Activated CD4-positive, alpha-beta T cell treated with anti-CD3 and anti-CD28 coated beads, Interleukin-10, Interleukin-2, amounts not matched to agents 100 ng/mL and 50 ng/mL, durations not matched to agents 16 hours and 8 hours (primary cell): ENCODE measurements around the gene TAX1BP1.
A peak's percentile ranks its signal among the peaks of the same experiment; 100 is the strongest.

Source experiments
- DNase-seq: peaks from one replicate; pipeline ENCODE4 v3.0.0-alpha.2; 2020

TAX1BP1 gene

DNA sequence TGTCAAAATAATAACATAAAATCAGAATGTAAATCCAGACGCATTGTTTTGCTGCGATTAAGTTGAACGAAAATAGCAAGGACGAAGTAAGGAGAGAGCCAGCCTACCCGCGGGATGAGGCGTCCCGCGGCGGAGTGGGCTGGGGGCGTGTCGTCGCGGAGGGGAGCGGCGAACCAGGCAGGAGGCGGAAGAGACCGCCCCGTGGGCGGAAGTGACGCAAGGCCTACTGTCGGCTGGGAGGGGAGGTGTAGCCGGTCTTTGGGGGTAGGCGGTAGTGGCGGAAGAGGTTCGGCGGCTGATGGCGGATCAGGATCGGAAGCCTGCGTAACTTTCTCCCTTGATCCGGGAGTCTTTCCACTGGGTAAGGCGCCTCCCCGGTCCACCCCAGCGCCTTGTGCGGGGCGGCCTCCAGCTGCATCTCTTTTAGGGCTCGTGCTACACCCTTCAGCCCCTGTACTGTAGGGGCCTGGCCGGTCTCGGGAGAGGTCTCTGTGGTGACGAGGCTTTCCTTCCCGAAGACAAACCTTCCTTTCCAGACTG, at the start of gene TAX1BP1:
TSS of gene TAX1BP1 (plus strand) at position 254 of the 540 bp plus-strand sequence. CDS start 8,363 bp downstream, outside the sequence.
- DNase-seq: peak; percentile 97

DNA sequence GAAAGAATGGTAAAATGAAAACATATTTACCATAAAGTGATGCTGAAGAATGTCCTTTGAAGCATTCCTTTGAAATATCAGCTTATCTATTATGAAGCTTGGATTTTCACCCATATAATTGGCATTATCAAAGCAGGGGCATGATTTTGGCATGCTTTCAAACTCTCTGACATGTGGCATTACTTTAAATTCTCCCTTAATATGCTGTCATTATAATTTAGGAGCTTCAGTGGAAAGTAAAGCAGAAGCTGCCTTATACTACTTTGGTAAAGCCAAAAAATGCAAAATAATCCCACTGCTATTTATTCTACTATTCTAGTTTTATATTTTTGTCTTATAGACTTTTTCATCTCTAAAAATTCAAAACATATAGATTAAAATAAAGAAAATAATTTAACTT, 49.3 kb upstream of the TAX1BP1 start:
- no peak for DNase-seq

DNA sequence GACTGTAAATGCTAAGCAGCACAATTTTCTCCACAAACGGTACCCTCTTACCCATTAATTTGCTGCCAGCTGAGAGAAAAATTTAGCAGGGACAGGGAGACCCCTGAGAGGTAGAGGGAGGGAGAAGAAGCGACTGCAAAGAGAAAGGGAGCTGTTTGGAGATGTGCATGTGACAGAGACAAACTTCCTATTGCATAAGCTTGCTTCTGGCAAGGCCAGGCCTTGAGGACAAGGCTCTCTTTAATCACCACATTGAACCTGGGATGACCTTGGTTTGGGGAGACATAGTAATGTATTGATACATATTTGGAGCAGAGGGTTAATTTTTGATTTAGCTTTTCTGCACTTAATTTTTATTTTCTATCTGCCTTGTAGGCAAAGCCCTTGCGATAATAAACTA, 46.2 kb upstream of the TAX1BP1 start:
- DNase-seq: no peak

DNA sequence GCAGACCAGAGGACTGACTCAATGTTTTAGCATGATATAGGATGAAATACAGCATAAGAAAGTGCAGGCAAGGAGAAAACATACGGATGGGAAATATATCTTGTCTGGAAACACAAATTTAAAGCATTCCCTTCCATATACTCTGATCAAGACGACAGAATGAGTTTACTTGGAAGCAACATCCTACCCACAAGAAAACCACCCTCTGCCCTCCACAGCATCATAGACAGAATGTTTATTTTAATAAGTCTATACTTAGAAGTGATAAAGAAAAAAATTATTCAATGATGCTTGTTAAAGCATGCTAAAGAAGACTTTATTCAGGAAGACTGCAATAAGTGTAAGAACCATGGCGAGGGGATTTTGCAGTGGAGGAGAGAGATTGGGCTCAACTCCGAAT, 44.9 kb upstream of the TAX1BP1 start:
- no peak for DNase-seq

DNA sequence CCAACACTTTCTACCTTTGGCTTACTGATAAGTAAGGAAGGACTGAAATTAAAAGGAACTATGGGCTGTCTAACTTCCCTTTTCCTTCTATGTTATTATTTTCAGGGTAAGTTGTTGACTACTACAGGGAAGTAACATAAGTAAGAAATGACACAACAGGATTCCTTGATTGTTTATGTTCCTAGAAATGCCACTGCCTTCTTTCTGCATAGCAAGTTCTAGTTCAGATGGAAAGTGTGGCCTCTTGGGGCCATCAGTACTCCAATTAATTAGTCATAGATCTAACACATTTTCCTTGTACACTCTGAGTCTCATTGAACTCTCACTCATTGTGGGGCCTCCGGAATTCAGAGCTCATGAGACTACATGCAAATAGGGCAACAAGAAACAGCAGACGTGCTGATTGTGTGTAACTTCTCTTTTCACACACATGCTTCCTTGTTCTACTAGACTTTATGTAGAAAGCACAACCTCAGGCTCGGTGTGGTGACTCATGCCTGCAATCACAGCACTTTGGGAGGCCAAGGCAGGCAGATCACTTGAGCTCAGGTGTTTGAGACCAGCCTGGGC, 42.0 kb upstream of the TAX1BP1 start:
- DNase-seq: peak; percentile 42

DNA sequence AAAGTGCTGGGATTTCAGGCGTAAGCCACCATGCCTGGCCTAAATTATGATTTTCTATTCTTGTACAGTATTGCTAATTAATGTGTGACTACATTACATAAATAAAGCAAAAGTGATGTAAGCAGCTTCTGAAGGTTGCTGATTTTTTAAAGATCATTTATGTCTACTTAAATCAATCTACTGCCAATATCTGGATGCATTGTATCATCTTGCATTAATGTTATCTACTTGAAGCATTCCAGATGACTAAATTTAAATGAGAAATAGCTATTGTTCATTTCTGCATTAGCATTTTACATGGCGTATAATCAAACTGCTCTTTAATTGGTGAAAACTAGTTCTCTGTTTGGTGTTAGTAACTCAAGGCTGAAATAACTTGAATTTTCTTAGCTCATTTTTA, 40.2 kb upstream of the TAX1BP1 start:
- DNase-seq: no peak

DNA sequence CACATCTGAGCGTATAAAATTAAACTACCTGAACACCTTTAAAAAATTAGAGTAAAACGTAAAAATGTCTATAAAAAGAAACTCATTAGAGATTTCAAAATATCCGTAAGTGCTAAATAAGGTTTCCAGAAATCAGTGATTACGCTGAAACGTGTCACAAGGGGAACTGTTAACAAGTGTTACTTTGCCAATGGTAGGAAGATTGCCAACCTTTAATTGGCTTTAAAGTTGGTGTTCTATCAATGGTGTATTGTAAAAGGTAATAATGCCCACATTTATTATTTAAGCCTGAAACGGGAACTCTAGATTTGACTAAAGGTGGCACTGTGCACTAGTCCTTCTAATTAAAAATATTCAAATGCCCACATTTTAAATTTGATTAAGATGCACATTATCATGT, 39.5 kb upstream of the TAX1BP1 start:
- DNase-seq: no peak

DNA sequence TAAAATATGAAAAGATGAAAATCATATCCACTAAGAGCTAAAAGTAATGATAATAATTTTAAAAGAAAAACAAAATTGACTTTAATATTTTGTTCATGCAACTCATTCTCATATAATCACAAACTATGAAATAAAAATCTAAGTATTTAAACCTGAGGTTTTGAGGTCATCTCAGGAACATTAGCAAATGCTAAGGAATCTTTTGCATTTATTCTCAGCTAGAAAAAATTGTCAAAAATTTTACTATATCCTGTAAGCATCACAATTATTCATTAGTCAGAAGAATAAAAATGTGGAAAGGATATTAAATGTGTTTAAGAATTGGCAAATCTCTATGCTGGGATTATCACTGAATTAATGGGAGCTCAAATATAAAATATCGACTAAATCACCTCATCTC, 36.8 kb upstream of the TAX1BP1 start:
- DNase-seq: no peak

DNA sequence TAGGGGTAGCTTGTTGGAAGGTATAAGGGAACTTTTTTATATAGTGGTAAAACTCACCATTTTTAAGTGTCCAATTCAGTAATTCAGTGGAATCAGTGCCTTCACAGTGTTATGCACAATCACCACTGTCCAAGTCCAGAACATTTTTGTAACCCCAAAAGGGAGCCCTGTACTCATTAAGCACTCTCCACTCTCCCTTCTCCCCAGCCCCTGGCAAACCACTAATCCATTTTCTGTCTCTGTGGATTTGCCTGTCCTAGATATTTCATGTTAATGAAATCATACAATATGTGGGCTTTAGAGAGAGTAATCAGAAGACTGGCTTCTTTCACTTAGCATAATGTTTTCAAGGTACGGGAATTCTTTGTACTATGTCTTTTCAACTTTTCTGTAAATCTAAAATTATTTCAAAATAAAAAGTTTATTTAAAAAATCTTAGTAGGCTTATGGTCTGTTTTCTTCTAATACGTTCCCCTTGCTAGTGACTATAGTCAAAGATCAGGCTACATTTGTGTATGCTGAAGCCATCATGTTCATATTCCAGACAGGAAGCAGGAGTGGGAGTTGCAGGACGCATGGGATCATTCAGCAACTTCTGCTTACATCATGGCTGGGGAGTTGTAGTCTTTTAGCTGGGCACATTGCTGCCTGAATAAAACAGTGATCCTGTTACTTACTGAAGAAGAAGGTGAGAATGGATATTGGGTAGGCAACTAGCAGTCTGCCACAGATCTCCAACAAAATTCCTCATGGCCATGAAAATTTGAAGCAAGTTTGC, 35.4 kb upstream of the TAX1BP1 start:
- no peak for DNase-seq

DNA sequence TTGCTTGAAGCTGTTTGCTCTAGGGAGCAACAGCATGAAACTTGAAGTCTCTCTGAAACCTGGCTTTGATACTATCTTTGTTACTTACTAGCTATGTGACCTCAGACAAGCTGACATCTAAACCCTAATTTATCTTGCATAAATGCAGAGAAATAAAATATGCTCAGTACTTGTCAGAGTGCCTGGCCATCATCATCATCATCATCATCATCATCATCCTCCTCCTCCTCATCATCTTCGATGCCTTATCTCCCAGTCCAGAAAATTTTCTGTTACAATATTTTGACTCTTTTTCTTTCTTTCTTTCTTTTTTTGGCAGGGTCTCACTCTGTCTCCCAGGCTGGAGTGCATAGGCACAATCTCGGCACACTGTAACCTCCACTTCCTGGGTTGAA, 34.8 kb upstream of the TAX1BP1 start:
- DNase-seq: no peak

DNA sequence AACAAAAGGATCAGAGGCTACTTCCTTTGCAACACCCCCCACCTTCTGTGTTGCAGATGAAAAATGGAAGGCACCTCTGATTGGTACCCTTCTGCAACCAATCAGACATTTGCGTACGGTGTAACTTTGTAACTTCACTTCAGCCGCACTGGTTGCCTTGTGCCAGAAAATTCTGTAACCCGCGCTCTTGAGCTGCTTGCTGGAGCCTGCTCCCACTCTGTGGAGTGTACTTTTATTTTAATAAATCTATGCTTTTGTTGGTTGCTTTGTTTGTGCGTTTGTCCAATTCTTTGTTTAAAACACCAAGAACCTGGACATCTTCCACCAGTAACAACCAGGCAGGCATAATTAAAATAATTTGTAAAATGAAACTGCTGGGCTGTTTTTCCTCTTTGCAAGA, 31.5 kb upstream of the TAX1BP1 start:
- no peak for DNase-seq

DNA sequence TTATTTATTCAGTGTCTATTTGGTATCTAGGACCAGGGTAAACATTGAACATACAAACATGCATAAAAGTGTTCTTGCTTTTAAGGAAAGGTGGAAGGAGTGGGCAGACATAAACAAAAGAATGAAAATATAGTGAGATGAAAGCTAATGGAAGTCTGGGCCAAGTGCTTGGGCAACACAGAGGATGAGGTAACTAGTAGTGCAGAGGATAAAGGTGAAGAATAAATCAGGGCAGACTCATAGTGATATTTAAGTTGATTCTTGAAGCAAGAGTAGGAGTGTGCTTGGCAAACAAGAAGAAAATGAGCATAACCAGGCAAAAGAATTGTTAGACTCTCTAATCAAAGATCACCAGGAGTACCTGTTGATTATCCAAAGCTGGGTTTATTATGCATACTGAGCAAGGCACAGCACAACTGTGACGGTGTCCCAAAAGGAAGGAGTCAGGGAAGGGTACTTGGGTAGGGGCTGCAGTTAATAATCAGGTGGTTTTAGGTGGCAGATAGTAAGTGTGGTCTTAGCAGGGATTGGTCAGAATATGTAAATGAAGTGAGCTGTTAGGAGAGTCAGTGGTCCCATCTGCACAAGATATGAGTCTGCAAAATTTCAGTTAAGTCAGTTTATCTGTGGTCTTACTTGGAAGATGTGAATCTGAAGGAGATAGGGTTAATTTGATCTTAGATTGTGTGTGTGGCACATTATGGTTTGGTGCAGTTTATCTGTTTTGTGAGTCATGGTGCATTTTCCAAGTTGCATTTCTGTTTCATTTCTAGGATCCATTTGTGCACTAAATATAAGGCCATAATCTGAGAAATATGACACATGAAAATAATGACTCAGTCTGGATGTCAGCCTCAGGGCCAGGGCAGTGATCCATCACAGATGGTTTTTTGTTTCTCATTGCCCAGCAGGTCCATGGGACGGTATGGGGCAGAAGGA, 30.6 kb upstream of the TAX1BP1 start:
- DNase-seq: peak; percentile 48

DNA sequence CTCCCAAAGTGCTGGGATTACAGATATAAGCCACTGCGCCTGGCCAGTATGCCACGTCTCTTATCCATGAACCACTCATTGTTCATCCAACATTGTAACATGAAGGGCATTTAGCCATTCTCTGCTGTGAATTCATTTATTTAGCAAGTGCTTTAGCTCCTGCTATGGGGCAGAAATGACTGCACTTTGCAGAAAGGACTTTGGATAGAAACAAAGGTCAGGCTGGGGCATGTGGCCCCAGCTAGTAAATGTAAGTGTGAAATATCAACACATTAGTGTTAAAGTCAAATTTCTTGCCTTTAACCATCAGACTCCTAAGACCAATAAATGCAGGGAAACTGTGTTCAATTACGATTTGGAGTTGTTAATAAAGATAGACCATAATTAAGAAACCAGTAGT, 27.7 kb upstream of the TAX1BP1 start:
- DNase-seq: no peak

DNA sequence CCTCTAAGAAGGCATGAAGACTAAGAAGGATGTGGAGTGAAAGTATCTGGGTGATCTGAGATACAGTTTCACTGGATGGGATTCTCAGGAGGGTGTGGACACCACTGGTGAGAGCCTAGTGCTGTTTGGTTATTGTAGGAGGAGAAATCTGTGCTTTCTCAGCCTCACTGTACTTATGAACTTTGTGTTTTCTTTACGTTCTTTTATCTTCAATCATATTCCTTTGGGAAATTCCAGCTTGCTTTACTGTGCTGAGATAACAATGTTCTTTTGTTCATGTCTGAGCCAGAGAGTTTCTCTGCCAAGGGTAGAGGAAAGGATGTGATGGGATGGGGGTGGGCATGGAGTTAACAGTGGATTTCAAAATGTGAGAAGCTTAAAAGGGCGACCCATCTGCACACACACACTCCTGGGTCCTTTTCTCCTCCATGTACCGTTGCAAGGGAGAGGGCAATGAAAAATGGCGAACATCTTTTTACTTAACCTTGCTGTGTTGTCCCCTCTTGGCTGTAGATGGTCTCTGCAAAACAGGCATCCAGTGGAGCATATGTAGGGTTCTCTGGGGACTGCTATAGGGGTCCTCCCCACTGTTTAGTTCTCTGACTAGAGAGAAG, 25.0 kb upstream of the TAX1BP1 start:
- no peak for DNase-seq

DNA sequence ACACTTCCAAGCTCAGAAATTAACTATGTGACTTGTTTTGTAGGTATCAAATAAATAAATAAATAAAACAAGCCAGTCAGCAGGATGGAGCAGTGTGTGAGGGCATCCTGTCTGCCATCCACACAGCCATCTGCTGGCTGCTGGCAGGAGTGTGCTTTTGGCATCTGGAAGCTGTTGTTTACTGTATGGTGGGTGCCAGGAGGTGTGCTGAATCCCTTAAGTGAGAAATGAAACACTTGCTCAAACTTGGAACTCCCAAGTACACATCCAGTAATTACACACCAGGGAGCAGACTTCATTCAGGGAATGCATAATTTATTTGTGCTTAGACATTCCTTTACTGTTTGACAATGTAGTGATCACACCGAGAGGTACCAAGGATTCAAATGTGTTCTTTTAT, 16.9 kb upstream of the TAX1BP1 start:
- no peak for DNase-seq

DNA sequence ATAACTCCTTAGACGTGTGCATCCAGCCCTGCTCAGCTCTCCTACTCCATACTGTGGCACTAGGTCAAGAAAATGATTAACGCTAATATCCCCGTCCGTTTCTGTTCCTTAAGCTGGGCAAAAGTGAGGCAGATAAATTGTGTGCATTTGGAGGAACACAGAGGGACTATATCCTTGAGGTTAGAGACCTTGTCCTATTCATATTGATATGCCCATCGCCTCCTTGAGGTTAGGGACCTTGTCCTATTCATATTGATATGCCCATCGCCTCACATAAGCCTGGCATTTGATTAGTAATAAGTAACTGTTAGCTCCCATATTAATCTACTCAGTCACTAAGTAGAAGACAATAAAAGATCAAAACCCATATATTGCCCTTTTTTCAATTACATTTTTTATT, 12.9 kb upstream of the TAX1BP1 start:
- no peak for DNase-seq

DNA sequence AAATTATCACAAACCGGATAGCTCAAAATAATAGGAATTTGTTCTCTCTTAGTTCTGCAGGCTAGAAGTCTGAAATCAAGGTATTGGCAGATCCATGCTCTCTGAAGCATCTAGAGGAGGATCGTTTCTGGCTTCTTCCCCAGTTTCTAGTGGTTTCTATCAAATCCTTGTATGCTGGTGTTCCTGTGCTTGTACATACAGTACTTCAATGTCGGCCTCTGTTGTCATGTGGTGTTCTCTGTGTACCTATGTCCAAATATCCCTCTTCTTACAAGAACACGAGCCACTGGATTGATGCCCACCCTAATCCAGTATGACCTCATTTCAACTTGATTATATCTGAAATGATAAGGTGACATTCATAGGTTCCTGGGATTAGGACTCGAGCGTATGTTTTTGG, 9.8 kb upstream of the TAX1BP1 start:
- no peak for DNase-seq

DNA sequence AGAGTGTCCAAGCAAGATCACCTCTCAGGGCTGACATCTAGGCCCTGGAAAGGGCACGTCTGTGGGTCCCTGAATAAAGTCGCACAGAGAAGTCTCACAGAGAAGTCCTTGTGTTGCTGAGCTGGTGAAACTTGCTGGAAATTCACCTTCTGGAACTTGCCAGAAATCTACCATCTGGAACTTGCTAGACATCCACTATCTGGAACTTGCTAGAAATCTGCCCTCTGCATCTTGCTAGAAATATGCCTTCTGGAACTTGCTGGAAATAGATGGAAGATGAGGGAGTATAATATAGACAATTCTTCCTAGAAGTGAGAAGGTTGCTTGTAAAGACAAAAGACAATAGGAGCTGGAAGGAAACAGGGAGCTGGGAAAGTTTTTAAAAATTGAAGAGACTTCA, 5.4 kb upstream of the TAX1BP1 start:
- DNase-seq: no peak

DNA sequence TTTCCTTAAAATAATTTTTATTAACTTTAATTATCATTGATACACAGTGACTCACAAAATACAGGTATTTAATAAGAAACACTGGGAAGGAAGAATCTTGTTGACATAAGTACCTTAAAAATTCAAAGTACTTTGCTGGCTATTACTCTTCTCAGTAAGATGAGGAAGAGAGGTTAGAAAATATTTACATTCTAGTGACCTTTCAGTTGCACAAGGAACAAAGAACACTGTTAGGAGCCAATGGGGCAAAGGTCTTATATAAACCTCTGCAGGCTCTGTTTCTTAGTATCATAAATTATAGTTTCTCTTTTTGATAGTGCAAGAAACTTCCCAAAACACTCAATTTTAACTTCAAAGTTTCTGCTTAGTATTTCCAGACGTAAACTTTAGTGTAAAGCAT, 4.8 kb upstream of the TAX1BP1 start:
- DNase-seq: no peak

DNA sequence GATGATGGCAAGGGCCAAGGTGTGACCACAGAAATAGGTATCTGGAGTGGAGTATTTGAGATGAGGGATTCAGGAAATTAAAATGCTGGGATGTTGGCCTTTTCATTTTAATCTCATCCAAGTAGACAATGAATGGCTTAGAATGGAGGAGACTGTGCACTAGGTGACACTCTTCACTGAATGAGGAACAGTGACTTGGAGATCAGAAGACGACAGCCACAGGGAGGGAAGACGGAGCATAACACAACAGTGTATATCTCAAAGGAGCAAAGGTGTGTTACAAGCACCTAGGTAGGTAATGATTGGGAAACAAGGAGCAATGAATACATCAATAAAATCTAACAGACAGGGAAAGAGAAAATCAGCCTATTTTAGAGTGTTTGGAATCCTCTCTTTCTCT, 4.1 kb upstream of the TAX1BP1 start:
- DNase-seq: no peak

DNA sequence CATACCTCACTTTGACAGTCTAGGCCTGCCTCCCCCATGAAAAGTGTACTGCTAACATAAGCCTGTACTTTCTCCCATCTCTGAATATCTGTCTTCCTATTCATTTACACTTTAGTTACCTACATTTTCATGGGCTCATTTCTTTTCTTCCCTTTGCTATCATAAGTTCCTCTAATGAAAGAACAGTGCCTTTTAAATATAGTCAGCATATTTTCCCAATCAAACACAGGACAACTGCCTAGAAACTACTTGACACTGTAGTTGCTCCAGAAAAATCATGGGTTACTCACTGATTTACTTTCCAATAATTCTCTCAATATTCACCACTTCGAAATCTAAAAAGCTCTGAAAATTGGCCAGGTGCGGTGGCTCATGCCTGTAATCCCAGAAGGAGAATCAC, 2.8 kb upstream of the TAX1BP1 start:
- no peak for DNase-seq

DNA sequence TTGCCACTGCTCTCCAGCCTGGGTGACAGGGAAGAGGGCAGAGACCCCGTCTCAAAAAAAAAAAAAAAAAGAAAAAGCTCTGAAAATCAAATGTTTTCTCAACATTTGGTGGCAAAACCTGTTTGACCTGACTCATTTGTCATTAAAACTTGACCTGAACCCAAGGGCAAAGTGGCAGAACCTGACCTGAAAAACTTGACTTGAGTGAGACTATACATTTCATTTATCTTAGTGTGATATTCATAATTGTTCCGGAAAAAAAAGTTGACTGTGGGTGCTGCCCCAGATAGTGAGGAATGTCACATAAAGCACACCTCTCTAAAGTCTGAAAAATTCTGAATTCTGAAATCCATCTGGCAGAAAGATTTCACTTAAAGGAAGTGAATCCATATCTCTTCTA, 2.3 kb upstream of the TAX1BP1 start:
- DNase-seq: no peak

DNA sequence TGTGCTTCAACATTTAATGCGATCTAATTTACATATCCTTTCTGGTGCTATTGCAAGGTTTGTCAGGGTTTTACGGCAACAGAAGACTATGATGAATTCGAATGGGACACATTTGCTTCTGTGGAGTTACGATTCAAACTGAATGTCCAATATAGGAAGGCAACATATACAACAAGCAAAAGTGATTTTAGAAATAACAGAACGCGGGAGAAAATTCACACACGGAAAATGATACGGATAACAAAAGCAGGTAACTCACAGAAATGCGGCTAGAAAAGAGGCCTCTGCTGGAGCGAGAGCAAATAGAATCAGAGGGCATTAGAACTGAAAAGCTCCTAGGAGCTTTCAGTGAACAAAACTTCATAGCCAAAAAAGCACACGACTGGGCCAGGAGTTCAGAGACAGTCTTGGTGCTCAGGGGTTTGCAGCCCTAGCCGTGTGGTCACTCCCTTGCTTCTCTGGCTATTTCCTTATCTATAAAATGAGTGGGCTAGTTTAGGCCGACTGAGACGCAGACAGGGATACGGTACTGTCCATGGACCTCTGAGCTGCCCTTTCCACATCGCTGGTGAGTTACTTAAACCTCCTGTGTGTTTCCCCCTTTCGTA, 557 bp upstream of the TAX1BP1 start:
- no peak for DNase-seq
